ENCODE data around the gene GPC3. TPM values are rescaled to one million over a fixed set of nuclear protein-coding genes. Genes with fewer than 3 reads are reported as not detected.

Gene GPC3
- total and polyA plus RNA-seq, 2 donors (not counting 3 experiments of a cell fraction or from before 2014, with no cell fraction given) = not detected

DNA sequence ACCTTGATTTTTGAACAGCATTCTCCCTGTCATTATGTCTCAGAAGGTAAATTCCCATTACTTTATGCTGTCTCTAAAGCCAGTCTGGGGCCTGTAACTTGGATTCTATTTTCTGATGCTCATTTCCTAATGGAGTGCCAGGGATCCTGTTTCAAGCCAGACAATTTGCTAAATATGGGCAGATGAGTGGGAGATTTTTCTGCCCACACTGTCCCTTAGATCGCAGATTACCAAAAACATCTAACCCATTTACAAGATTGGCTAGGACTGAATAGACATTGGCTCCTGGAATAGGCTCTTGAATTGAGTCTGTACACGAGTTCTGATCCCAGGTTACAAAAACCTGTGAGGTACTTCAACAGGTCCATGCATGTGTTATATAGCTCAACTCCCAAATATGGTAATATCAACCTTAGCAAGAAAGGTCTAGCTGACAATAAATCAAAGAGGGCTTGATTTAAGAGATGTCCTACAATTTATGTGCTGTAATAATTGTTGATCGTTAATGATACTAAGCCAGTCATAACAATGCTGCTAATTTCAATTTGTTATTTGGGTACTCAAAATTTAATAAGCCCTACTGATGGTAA is 5.7 kb downstream of the GPC3 start:
- Histone ChIP-seq H3K27me3 (ENCODE audit: control insufficient read depth in 2 of 2, insufficient read depth in 2 of 2, low read length in 2 of 2) (peaks cover 5 to 6% of the 10 kb centered on the region in 2 experiments), H4K20me1 (replicated peaks; ENCODE audit: control insufficient read depth, extremely low read depth, insufficient read depth, low read length) (no peaks in the 10 kb centered on the region), H3K4me3 (replicated peaks in 1 of 3; ENCODE audit: insufficient read depth in 1 of 3, low read depth in 1 of 3, low read length in 3 of 3) (no peak overlapping the region), H3K27ac (ENCODE audit: insufficient read depth, low read depth, low read length) (no peak overlapping the region), H3K9me3 (replicated peaks; ENCODE audit: control insufficient read depth, insufficient read depth, low read length) (no peaks in the 10 kb centered on the region), H3K36me3 (ENCODE audit: control insufficient read depth in 2 of 2, extremely low read depth in 1 of 2, insufficient read depth in 2 of 2, low read length in 2 of 2) (no peaks in the 10 kb centered on the region), H3K4me1 (ENCODE audit: control insufficient read depth, extremely low read depth, insufficient read depth, low read length) (no peaks in the 10 kb centered on the region), H3K79me2 (ENCODE audit: control insufficient read depth, insufficient read depth, low read length) (no peaks in the 10 kb centered on the region), H3K4me2 (ENCODE audit: insufficient read depth, low read length) (no peak overlapping the region), H3K9ac (replicated peaks; ENCODE audit: extremely low read depth, insufficient read depth, low read length) (no peak overlapping the region), H2AFZ (ENCODE audit: low read depth, low read length) (no peak overlapping the region), H3K9me1 (replicated peaks; ENCODE audit: control insufficient read depth, extremely low read depth, insufficient read depth, low read length) (no peaks in the 10 kb centered on the region)
- intact Hi-C loops (cut with micrococcal nuclease) (no loop called here), dilution Hi-C loops (cut with MboI; ENCODE audit: extremely low pct_ligation_motif_present, low sequenced_read_pairs) (no loop called here)
- CTCF ChIA-PET = no interaction called here
- FAIRE-seq (no peak), DNase-seq (ENCODE audit: low read depth, low spot score) (no peak)
- BruUV-seq (replicated peaks) = no TSS peak
- POLR2A ChIA-PET = no interaction called here
- TF ChIP-seq FOS (IDR thresholded peaks at IDR 0.05; ENCODE audit: borderline replicate concordance, insufficient read depth, low read length) (no peak), EZH2 (IDR thresholded peaks at IDR 0.05; ENCODE audit: borderline replicate concordance, low read depth, low read length, severe bottlenecking) (no peak), POLR2AphosphoS5 (IDR thresholded peaks at IDR 0.05; ENCODE audit: insufficient read depth, low read depth, low read length) (no peak), GATA2 (IDR thresholded peaks at IDR 0.05; ENCODE audit: insufficient read depth, insufficient read length, low read depth, low read length) (no peak), POLR2A (IDR thresholded peaks at IDR 0.05; ENCODE audit: low read depth, low read length) (no peak), JUN (IDR thresholded peaks at IDR 0.05; ENCODE audit: borderline replicate concordance, insufficient read depth, insufficient read length, low read depth) (no peak), MYC (IDR thresholded peaks at IDR 0.05; ENCODE audit: low read depth, low read length) (no peak)
- TF ChIP-seq, protein P1, sequence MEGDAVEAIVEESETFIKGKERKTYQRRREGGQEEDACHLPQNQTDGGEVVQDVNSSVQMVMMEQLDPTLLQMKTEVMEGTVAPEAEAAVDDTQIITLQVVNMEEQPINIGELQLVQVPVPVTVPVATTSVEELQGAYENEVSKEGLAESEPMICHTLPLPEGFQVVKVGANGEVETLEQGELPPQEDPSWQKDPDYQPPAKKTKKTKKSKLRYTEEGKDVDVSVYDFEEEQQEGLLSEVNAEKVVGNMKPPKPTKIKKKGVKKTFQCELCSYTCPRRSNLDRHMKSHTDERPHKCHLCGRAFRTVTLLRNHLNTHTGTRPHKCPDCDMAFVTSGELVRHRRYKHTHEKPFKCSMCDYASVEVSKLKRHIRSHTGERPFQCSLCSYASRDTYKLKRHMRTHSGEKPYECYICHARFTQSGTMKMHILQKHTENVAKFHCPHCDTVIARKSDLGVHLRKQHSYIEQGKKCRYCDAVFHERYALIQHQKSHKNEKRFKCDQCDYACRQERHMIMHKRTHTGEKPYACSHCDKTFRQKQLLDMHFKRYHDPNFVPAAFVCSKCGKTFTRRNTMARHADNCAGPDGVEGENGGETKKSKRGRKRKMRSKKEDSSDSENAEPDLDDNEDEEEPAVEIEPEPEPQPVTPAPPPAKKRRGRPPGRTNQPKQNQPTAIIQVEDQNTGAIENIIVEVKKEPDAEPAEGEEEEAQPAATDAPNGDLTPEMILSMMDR (IDR thresholded peaks at IDR 0.05; ENCODE audit: extremely low read depth in 1 of 2, insufficient read depth in 1 of 2, low read depth in 1 of 2, low read length in 2 of 2) = no peak
- TF ChIP-seq, protein P2, sequence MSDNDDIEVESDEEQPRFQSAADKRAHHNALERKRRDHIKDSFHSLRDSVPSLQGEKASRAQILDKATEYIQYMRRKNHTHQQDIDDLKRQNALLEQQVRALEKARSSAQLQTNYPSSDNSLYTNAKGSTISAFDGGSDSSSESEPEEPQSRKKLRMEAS (IDR thresholded peaks at IDR 0.05; ENCODE audit: insufficient read depth, insufficient read length) = no peak
